Measurements from ENCODE around the gene PIP4K2A. TPM values are rescaled to one million over a fixed set of nuclear protein-coding genes. Genes with fewer than 3 reads are reported as not detected.
"Not testable (repeated sequence)": the region's sequence is repeated elsewhere in the genome, so short reads cannot be mapped to it uniquely, and the experiment has no call there.

Gene PIP4K2A
- total RNA-seq, 2 donors from 2014 or later = 42.6 to 58.6 TPM

DNA sequence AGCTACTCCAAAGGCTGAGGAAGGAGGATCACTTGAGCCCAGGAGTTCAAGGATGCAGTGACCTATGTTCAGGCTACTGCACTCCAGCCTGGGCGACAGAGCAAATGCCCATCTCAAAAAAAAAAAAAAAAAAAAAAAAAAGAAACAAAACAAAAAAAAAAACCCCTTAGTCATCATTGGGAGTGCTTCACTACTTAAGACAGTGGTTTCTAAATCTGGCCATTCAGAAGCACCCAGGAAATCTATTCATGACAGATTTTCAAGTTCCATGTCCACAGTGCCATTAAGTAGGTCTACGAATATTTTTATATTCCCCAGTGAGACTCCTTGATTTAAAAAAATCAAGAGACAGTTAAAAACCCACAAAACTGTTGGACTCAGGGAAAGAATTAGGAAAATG is 182.9 kb downstream of the PIP4K2A start:
- Histone ChIP-seq H3K4me3 (no peak overlapping the region), H3K4me1 (ENCODE audit: control insufficient read depth in 1 of 2, low read depth in 2 of 2) (no peaks in the 10 kb centered on the region), H3K27me3 (replicated peaks; ENCODE audit: insufficient read depth) (no peaks in the 10 kb centered on the region), H3K9me3 (peaks cover 12% of the 10 kb centered on the region), H3K36me3 (peaks cover 5% of the 10 kb centered on the region), H3K27ac (no peak overlapping the region)
- ATAC-seq (ENCODE audit: insufficient number of reproducible peaks, low FRiP score, low read depth) (no peak), DNase-seq (ENCODE audit: low spot score) (no peak)
- TF ChIP-seq, protein P1, sequence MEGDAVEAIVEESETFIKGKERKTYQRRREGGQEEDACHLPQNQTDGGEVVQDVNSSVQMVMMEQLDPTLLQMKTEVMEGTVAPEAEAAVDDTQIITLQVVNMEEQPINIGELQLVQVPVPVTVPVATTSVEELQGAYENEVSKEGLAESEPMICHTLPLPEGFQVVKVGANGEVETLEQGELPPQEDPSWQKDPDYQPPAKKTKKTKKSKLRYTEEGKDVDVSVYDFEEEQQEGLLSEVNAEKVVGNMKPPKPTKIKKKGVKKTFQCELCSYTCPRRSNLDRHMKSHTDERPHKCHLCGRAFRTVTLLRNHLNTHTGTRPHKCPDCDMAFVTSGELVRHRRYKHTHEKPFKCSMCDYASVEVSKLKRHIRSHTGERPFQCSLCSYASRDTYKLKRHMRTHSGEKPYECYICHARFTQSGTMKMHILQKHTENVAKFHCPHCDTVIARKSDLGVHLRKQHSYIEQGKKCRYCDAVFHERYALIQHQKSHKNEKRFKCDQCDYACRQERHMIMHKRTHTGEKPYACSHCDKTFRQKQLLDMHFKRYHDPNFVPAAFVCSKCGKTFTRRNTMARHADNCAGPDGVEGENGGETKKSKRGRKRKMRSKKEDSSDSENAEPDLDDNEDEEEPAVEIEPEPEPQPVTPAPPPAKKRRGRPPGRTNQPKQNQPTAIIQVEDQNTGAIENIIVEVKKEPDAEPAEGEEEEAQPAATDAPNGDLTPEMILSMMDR (IDR thresholded peaks at IDR 0.05) = no peak

DNA sequence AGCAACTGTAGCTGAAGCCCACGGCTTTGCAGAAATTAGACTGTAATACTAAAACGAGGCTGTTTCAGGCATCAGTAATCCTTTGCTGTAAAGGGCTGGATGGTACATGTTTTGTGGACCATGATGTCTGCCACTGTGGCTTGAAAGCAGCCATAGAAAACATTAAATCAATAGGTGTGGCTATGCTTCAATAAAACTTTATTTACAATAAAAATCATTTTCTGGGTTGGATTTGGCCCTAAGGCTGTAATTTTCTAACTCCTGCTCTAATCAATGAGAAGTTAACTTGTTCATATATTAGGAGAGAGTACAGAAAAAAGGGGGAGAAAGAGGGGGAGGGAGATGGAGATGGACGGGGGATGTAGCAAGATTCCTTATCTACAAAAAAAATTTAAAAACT is 183.4 kb downstream of the PIP4K2A start:
- TF ChIP-seq, protein P1 (IDR thresholded peaks at IDR 0.05) = no peak
- H3K36me3 ChIP-seq = peaks cover 1% of the 10 kb centered on the region
- H3K4me1 ChIP-seq (ENCODE audit: control insufficient read depth in 1 of 2, low read depth in 2 of 2) = no peaks in the 10 kb centered on the region
- no peak overlapping the region for H3K4me3 ChIP-seq
- no peak for ATAC-seq (ENCODE audit: insufficient number of reproducible peaks, low FRiP score, low read depth)
- H3K27ac ChIP-seq = no peak overlapping the region
- no peak for DNase-seq (ENCODE audit: low spot score)
- no peaks in the 10 kb centered on the region for H3K27me3 ChIP-seq (replicated peaks; ENCODE audit: insufficient read depth)
- peaks cover 12% of the 10 kb centered on the region for H3K9me3 ChIP-seq

- peaks cover 34% of the 10 kb centered on the region for H3K9me3 ChIP-seq
- no peaks in the 10 kb centered on the region for H3K4me1 ChIP-seq (ENCODE audit: control insufficient read depth in 1 of 2, low read depth in 2 of 2)
- ATAC-seq (ENCODE audit: insufficient number of reproducible peaks, low FRiP score, low read depth) = no peak
- DNase-seq (ENCODE audit: low spot score) = no peak
- TF ChIP-seq, protein P1 (IDR thresholded peaks at IDR 0.05) = no peak
- H3K27ac ChIP-seq = no peak overlapping the region
- no peaks in the 10 kb centered on the region for H3K27me3 ChIP-seq (replicated peaks; ENCODE audit: insufficient read depth)
- no peak overlapping the region for H3K4me3 ChIP-seq
- H3K36me3 ChIP-seq = no peaks in the 10 kb centered on the region
These were observed 186.9 kb downstream of the PIP4K2A start for GRCh38 chr10:22527520-22527919.

DNA sequence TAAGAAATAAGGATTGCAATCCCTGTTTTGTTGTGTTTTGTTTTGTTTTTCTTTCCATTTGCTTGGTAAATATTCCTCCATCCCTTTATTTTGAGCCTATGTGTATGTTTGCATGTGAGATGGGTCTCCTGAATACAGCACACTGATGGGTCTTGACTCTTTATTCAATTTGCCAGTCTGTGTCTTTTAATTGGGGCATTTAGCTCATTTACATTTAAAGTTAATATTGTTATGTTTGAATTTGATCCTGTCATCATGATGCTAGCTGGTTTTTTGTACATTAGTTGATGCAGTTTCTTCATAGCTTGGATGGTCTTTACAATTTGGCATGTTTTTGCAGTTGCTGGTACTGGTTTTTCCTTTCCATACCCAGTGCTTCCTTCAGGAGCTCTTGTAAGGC is 190.0 kb downstream of the PIP4K2A start:
- not testable (repeated sequence) for H3K27me3 ChIP-seq (replicated peaks; ENCODE audit: insufficient read depth); H3K36me3 ChIP-seq; ATAC-seq (ENCODE audit: insufficient number of reproducible peaks, low FRiP score, low read depth); H3K27ac ChIP-seq; H3K4me1 ChIP-seq (ENCODE audit: control insufficient read depth in 1 of 2, low read depth in 2 of 2); H3K4me3 ChIP-seq; DNase-seq (ENCODE audit: low spot score)
- H3K9me3 ChIP-seq = peaks cover 36% of the 10 kb centered on the region

DNA sequence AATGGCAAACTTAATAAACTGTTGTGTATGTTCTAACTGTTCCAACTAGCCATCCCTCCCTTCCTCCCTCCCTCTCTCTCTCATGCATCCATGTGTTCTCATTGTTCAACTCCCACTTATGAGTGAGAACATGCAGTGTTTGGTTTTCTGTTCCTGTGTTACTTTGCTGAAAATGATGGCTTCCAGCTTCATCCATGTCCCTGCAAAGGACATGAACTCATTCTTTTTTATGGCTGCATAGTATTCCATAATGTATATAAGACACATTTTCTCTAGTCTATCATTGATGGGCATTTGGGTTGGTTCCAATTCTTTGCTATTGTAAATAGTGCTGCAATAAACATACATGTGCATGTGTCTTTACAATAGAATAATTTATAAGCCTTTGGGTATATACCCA is 193.7 kb downstream of the PIP4K2A start:
- peaks cover 32% of the 10 kb centered on the region for H3K9me3 ChIP-seq
- H3K27me3 ChIP-seq (replicated peaks; ENCODE audit: insufficient read depth); ATAC-seq (ENCODE audit: insufficient number of reproducible peaks, low FRiP score, low read depth); DNase-seq (ENCODE audit: low spot score); H3K36me3 ChIP-seq; H3K4me1 ChIP-seq (ENCODE audit: control insufficient read depth in 1 of 2, low read depth in 2 of 2); H3K27ac ChIP-seq; H3K4me3 ChIP-seq: not testable (repeated sequence)

GRCh38 chr10:22518167-22518724 is 196.1 kb downstream of the PIP4K2A start:
- H3K9me3 ChIP-seq = peaks cover 17% of the 10 kb centered on the region
- DNase-seq (ENCODE audit: low spot score) (no peak), ATAC-seq (ENCODE audit: insufficient number of reproducible peaks, low FRiP score, low read depth) (no peak)
- H3K27me3 ChIP-seq (replicated peaks; ENCODE audit: insufficient read depth) = no peaks in the 10 kb centered on the region
- no peak overlapping the region for H3K27ac ChIP-seq
- H3K36me3 ChIP-seq = no peaks in the 10 kb centered on the region
- no peak overlapping the region for H3K4me3 ChIP-seq
- H3K4me1 ChIP-seq (ENCODE audit: control insufficient read depth in 1 of 2, low read depth in 2 of 2) = no peaks in the 10 kb centered on the region
- TF ChIP-seq, protein P1 (IDR thresholded peaks at IDR 0.05) = no peak
